H1 (cell line): Measurements from ENCODE around the gene ST6GALNAC5. TPM values are rescaled to one million over a fixed set of nuclear protein-coding genes. Genes with fewer than 3 reads are reported as not detected.

Source experiments
- ASH2L ChIP-seq: fragments of 200-600, 300-600 bp; sonication (generic); IDR thresholded peaks from one replicate; pipeline ENCODE4 v1.7.1; 2017; ENCODE audit warnings: low read length
- CHD1 ChIP-seq: IDR thresholded peaks from 2 replicates; pipeline ENCODE4 v1.6.1; 2012; ENCODE audit warnings: low read depth, low read length, improper control_type of control experiment
- EZH2 ChIP-seq: fragments of 200-600 bp; sonication (generic); IDR thresholded peaks from 2 replicates; pipeline ENCODE4 v1.7.1; 2012; ENCODE audit warnings: low read depth, mild to moderate bottlenecking, moderate library complexity, low read length, inconsistent platforms; ENCODE audit not compliant: severe bottlenecking
- KDM5A ChIP-seq: fragments of 200-600 bp; IDR thresholded peaks from 2 replicates; pipeline ENCODE4 v1.7.1; 2012; ENCODE audit warnings: mild to moderate bottlenecking, low read length, inconsistent platforms, mixed read lengths
- RXRA ChIP-seq: IDR thresholded peaks from 2 replicates; pipeline ENCODE4 v1.6.1; 2011; ENCODE audit warnings: low read depth, mild to moderate bottlenecking, low read length, moderate library complexity; ENCODE audit not compliant: insufficient read depth
- SAP30 ChIP-seq: fragments of 300-600 bp; sonication (generic); IDR thresholded peaks from 2 replicates; pipeline ENCODE4 v1.7.1; 2012; ENCODE audit warnings: low read length, moderate library complexity, mild to moderate bottlenecking, inconsistent platforms; ENCODE audit not compliant: insufficient read depth, insufficient replicate concordance
- SIX5 ChIP-seq: IDR thresholded peaks from 2 replicates; pipeline ENCODE4 v1.6.1; 2011; ENCODE audit warnings: mild to moderate bottlenecking, low read depth, low read length
- polyA plus RNA-seq, 7 experiments: library from polyadenylated mRNA; depleted of rRNA in 3 of 7; stranded (reverse) in 5 of 7; unstranded in 2 of 7; fragments of >200 nt in 5 of 7; fragments of 200-250 nt in 2 of 7; gene quantifications; 1 replicate in 5 of 7; 2 replicates in 1 of 7; 4 replicates in 1 of 7; pipeline versions ENCODE4 v1.2.1 to v1.2.3, GENCODE V29; 2011 to 2013; ENCODE audit warnings: missing spikeins in 2 of 7, mixed read lengths in 2 of 7
- total RNA-seq: library from RNA; stranded (reverse); fragmentation: NEBNext Ultra II Directional; extraction: Animal tissue kit (Norgen Biotek cat#: 25700); gene quantifications from 2 replicates; pipeline ENCODE4 v1.2.1, GENCODE V29; 2021
- TF ChIP-seq, protein P1 (sequence below): IDR thresholded peaks from 2 replicates; pipeline ENCODE4 v1.6.1; 2012; ENCODE audit warnings: inconsistent platforms

ST6GALNAC5 gene
- total and polyA plus RNA-seq, 2 of the 8 experiments (the other 6 are each of a cell fraction or from before 2014, with no cell fraction given): 6.2 to 7.3 TPM

DNA sequence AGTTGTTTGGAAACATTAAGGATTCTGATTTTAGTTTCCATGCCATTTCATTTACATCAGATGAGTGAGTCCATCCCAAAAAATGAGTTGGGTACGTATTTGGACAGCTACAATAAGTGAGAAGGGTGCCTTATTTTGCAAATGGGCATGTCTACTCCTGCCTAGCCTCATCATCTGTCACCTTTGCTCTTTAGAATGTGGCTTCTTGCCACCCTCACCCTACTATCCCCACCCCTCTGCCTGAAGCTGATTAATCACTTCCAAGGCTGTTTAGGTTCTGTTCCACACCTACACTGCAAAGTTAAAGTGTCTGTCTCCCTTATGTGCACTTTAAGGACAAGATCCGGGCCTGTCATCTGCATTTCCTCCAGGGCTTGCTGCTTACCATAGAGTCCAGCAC is 61.2 kb downstream of the ST6GALNAC5 start (continued):
- TF ChIP-seq SAP30 (no peak), RXRA (no peak), ASH2L (no peak), CHD1 (no peak), SIX5 (no peak), KDM5A (no peak), EZH2 (no peak)
- TF ChIP-seq, protein P1, sequence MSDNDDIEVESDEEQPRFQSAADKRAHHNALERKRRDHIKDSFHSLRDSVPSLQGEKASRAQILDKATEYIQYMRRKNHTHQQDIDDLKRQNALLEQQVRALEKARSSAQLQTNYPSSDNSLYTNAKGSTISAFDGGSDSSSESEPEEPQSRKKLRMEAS: no peak
